Measurements from ENCODE around the gene MRRF.
"Not testable (repeated sequence)": the region's sequence is repeated elsewhere in the genome, so short reads cannot be mapped to it uniquely, and the experiment has no call there.

The MRRF gene

DNA sequence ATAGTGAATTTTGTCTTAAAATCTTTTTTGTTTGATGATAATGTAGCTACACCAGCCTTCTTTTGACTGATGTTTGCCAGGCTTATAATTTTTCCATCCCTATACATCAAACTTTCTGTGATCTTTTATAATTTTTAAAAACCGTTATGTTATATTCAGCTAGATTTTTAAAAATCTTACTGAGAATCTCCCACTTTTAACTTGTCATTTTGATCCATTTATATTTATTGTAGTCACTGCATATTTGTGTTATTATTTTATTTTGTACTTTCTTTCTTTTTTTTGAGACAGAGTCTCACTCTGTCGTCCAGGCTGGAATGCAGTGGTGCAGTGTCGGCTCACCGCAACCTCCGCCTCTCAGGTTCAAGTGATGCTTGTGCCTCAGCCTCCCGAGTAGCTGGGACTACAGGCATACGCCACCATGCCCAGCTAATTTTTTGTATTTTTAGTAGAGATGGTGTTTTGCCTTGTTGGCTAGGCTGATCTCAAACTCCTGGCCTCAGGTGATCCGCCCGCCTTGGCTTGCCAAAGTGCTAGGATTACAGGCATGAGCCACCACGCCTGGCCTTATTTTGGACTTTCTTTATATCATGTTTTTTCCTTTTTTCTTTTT, 12.7 kb downstream of the MRRF start:
- DNase-seq (ENCODE audit: low spot score), result no peak

DNA sequence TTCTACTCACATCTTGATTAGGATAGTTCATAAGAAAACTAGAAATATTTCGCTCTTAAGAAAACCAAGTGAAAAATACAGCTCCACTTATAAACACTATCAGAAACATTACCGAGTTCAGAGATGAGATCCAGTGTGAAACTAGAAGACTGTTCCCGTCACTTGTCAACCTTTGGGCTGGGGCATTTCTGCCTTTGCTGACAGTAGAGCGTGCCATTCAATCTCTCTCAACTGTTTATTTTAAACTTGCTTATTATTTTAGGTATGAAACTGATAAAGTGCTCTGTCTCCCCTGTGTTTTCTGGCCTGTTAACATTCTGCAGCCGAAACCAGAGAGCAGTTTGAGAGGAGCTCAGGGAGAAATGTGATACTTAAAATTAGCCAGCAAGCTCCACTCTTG, 16.7 kb downstream of the MRRF start:
- DNase-seq (ENCODE audit: low spot score), result no peak

DNA sequence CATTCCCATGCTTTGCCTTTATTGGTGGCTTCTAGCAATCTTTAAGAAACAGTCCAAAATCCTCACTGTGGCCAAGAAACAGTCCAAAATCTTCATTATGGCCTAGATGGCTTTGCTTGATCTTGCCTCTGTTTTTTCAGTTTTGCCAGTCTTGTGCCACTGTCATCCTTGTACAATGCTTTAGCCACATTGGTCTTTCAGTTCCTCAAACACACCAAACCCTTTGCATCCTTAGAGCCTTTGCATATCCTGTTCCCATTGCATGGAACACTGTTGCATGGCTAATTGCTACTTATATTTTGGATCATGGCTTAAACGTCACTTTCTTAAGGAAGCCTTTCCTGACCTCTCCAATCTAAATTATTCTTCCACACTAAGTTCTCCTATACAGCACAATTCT, 22.1 kb downstream of the MRRF start:
- no peak for DNase-seq (ENCODE audit: low spot score)

DNA sequence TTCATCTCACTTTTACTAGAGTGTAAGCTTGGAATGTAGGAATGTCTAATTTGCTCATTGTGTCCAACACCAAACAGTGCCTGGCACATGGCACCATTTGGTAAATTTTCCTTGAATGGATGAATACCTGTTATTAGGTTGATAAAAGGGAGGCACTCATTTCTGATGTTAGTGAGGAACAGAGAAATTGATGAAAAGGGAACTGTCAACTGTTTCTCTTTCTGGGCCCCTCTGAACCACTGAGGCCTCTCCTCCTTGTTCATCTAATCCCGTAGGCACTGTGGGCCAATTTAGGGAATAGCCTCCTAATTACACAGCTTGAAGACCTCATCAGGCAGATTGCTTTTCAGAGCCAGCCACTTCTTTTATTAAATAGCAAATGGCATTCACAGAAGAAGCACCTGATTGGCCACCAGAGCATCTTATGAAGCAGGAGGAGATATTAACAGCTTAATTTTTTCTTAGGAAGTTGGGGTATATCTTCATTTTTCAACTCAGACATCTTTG, 22.6 kb downstream of the MRRF start:
- DNase-seq (ENCODE audit: low spot score), result no peak

DNA sequence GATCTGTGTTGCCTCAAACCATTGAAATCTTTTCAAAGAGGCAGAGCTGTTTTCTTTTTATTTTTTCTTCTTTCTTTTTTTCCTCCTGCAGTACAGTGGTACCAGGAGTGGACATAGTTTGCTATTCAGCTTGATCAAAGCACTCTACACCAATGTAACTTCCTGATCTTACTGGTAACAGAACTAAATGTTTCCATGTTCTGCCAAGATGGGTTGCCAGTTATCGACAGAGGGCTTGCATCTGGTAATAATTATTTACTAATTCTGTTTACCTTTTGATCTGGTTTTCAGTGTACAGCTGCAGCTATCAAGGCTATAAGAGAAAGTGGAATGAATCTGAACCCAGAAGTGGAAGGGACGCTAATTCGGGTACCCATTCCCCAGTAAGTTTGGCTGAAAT, 26.8 kb downstream of the MRRF start:
- DNase-seq (ENCODE audit: low spot score), result no peak

DNA sequence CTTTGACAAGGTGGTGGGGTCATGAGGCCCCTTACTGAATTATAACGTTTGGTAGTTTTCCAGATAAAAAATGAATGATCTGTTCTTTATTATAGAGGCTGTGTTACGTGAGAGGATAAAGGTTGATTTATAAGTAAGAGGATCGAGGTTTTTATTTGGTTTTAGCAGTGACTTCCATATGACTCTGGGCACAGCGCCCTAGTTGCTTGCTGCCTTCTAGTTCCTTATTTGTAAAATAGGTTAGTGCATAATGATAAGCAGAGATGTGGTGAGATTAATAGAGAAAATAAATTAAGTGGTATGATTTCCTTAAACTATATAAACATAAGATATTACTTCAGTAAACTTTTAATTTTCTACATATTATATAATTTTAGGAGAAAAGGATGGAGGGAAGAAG, 29.8 kb downstream of the MRRF start:
- DNase-seq (ENCODE audit: low spot score), result no peak

DNA sequence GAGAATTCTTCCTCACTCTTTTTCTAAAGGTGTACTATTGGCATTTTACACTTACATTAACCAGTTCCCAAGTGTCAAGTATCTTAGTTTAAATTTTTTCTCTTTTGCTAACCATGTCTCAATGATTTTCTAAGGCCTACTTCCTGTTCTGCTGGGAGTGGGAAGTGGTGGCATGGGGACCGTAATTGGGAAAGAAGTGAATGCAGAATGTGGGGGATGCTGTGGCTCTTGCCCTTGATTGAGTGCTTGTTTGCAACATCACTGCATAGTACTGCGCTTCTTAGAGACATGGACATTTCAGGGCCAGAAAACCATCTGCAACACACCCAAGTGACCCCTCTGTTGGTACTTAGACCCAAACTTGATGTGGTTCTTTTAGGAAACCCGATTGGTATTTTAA, 32.8 kb downstream of the MRRF start:
- DNase-seq (ENCODE audit: low spot score), result no peak

DNA sequence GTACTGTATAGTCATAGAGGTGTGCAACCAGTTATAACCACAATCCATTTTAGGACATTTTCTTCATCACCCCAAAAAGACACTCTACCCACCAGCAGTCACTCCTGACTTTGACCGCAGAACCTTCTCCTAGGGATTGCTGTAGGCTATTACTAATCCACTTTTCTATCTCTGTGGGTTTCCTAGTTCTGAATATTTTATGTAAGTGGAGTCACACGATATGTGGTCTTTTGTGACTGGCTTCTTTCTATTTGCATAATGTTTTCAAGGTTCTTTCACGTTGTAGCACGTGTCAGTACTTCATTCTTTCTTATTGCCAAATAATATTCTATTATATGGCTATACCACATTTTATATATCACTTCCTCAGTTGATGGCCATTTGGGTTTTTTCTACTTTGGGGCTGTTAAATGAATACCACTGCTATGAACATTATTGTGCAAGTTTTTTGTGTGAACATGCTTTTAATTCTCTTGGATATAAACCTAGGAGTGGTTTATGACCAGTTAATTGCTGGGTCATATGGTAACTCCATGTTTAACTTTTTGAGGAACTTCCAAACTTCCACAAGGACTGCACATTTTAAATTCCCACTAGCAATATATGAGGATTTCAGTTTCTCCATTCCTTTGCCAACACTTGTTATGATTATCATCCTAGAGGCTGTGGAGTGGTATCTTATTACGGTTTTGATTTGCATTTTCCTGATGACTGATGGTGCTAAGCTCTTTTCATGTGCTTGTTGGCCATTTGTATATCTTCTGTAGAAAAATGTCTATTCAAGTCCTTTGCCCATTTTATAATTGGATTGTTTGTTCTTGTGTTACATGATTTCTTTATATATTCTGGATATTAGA, 37.8 kb downstream of the MRRF start:
- DNase-seq (ENCODE audit: low spot score), result no peak

DNA sequence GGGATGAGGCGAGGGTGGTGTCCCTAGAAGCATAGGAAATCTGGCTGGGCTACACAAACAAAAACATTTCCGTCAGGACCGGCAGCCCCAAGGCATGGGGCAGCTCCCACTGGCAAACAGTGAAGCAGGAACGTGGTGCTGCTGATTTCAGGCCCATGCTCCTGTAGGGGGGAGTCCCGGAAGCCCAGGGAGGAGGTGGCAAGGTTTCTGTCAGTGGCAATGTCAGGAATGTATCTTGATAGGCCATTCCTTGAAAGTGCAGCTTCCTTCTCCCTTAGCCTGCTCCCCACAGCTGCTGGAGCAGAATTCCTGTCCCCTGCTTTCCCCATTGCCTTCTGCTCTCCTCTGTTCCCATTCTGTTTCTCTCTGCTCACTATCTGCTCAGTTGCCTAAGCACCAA, 42.4 kb downstream of the MRRF start:
- DNase-seq (ENCODE audit: low spot score), result no peak

DNA sequence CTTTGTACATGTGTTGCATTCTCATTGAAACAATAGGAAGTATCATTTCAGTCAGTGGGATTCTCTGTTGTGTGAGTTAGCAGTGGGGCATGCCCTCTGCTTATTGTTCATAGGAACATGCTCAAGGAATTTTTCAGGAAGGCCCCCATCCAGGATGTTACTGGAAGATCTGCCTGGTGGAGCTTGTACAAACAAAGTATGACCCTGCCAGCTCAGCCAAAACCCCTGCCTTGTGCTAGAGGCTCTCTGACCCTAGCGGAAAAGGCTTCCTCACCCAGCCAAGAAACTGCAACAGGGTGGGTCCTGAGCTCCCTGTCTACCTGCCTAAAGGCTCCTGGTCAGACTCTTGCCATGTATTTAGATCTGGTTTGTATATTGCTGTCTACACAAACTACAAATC, 43.2 kb downstream of the MRRF start:
- DNase-seq (ENCODE audit: low spot score), result no peak

DNA sequence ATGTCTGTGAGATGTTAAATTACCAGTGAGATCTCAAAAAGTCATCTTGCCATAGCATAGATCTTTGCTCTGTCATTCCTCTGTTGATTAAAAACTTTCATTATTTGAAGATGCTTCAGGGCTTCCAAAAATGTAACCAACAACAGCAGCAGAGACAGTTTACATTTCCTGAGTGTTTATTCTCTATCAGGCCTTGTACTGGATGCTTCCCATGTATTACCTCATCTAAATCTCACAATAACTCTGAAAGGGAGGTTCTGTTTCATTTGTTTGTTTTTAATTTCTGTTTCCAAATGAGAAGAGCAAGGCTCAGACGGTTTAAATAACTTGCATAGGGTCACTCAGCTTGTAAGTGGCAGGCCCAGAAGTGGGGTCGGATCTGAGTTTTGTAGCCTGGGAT, 45.2 kb downstream of the MRRF start:
- no peak for DNase-seq (ENCODE audit: low spot score)

DNA sequence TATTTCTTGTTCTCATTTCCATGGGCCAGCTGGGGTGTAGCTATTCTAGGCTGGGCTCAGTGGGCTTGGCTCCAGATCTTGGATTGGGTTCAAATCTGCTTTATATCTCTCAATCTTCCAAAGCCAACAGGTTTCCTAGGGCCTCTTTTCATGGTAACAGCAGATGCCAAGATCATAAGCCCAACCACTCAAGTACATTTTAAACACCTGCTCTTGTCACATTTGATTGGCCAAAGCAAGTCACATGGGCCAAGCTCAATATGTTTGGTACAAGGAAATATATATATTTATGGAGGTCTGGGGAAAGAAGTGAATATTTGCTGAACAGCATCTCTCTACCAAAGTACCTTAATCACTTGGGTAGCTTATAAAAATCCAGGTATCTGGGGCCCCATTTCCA, 49.5 kb downstream of the MRRF start:
- DNase-seq (ENCODE audit: low spot score), result no peak

DNA sequence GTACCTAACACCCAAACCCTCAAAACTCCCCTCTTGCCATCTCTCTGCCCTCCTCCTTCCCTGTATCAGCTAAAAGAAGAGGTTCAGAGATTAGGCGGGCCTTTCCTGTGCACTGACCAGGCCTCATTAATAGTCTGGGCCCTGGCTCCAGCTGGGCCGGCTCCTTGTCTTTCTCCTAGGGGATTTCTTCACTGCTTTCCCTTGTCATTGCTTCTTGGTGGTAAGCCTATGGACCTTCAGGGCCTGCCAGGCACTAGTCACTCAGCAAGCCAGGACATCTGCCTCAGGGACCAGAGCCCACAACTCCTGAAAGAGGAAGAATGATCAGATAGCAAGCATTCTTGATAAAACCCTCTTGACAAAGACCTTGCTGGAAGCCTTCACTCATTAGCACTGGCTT, 50.9 kb downstream of the MRRF start:
- DNase-seq (ENCODE audit: low spot score), result no peak

DNA sequence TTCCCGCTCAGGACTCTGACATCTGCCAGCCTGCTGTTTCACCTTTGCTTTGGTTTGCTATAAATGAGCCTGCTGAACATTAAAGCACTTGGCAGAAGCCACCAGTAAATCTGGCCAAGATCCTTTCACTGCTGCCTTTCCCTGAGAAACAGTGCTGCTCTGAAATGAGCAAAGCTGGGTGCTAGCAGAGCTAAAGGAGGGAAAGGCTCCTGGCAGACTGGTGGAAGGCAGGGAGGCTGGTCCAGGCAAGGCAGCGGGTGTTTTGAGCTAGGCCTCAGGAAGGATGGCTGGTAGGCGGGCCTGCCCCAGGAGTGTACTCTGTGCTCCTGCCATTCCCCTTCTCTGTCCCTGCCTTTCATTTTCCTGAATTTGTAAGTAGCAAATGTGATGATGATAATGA, 53.6 kb downstream of the MRRF start:
- no peak for DNase-seq (ENCODE audit: low spot score)

DNA sequence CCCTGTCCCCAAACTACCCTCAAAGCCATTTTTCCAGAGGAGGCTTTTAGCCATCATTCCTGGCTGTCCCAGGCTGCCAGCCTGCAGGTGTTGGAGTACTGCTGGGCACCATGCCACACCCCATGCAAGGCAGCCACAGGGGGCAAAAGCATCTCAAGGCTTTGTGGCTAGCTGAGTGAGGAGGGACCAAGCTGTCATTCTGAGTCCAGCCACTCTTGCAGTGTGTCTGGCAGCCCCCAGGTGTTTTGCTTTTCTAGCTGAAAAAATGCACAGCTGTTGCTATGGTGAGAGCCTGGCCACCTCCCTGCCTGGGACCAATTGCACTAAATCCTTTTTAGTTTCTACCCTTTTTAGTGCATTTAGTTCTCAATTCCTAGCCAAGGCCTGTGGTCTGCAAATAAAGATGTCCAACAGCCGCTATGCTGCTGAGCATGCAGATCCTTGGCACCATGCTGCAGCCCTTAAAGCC, 55.8 kb downstream of the MRRF start:
- no peak for DNase-seq (ENCODE audit: low spot score)

DNA sequence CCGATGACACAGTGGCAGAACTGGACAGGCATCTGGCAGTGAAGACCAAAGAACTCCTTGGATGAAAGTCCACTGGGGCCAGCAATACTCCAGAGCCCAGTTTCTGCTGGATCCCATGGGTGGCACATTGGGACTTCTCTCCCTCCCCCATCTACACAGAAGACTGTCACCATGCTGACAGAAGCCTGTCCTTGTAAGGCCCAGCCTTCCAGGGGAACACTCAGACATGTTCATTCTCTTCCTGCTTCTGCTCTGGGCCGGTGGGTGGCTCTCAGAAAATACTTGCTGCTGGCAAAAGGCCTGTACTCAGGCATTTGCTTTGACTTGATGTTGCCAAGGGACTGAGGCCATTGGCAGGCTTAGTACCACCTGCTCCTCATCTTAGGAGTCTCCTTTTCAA, 57.9 kb downstream of the MRRF start:
- DNase-seq (ENCODE audit: low spot score), result no peak

DNA sequence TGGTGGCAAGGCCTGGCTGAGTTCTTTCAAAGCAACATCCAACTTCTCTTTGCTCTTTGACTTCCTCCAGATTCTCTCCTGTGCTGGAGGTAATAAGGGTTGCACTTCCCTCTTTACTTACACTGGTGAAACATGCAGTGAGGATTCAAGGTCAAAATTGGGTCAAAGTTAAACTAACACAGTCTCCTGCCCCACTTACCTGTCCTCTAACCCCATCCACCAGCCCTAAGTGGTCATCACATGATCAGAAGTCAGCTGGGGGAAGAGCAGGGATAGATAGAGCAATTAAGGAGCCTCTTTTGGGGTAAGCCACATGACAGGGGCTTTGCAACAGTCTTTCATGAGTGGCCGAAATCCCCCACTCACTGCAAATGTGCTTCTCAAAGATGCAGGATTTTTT, 60.0 kb downstream of the MRRF start:
- DNase-seq (ENCODE audit: low spot score), result not testable (repeated sequence)

DNA sequence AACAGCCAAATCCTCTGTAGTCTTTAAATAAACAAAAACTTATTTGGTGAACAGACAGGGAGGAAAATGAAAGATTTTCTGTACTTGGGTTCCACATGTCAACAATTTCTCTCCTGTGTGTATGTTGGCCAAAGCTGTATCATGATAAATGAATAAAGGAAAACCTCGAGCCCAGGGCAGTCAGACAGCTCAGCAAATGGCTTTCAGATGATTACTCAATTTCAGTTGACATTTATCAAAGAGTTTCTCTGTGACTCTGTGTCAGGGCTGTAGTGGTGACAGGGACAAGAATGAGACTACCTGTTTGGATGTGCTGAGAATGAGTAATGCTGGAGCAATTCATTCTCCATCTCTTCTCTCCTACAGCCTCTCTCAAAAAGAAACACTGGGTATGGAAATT, 60.4 kb downstream of the MRRF start:
- DNase-seq (ENCODE audit: low spot score), result no peak

DNA sequence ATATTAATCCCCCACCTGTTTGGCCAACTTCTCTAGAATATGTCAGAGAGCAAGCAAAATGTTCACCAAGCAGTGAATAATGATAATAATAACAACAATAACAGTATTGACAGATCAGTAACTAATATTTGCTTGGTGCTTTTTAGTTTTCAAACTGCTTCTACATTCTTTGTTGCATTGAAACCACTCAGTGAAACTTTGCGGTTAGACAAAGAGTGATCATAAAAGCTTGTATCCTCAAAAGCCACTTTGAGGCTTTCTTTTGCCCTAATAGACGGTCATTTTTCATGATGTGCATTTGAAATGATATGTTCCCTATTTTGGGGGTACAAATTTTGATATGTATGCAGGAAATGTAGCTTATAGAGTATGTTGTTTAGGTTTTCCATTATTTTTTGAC, 62.5 kb downstream of the MRRF start:
- DNase-seq (ENCODE audit: low spot score), result no peak

DNA sequence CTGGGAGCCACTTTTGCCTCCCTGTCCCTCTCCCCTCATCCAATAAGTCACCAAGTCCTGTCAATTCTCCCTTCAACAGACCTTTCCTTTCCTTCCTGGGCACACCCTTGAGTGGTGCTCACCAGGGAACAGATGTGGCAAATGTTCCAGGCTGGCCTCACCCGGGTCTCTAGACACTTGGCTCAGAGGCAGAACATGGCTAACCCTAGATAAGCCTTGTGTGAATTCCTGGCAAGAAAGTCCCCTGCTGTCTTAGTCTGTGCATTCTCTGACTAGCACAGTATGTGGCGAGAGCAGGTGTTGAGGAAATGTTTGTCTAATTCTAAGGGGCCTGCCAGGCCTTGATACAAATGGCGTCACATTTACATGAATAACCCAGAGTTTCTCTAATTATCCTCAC, 64.9 kb downstream of the MRRF start:
- no peak for DNase-seq (ENCODE audit: low spot score)

DNA sequence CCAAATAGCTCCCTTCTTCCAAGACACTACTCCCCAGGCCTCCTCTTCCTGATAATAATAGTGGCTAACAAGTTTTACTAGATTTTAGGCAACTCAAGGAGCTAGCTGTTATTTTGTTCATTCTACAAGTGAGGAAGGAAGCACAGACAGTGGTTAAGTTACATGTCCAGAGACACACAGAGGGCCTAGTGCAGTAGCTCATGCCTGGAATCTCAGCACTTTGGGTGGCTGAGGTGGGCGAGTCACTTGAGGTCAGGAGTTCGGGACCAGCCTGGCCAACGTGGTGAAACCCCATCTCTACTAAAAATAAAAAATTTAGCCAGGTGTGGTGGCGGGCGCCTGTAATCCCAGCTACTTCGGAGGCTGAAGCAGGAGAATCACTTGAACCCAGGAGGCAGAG, 65.8 kb downstream of the MRRF start:
- DNase-seq (ENCODE audit: low spot score), result not testable (repeated sequence)

DNA sequence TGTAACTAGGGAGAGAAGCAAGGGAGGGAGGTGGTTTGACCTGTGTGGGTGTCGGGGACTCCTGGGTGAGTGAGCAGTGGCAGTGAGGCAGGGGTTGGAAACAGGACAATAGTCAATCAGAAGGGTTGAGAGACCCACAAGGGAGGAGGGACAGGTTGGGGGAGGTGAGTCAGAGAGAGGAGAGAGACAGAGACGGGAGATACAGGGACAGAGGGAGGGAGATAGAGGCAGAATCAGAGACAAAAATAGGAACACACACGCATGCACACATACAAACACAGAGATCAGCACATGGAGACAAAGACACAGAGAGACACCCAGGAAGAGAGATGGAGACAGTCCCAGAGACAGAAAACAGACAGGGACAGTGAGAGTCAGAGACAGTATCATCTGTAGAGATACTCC, 66.8 kb downstream of the MRRF start:
- no peak for DNase-seq (ENCODE audit: low spot score)

DNA sequence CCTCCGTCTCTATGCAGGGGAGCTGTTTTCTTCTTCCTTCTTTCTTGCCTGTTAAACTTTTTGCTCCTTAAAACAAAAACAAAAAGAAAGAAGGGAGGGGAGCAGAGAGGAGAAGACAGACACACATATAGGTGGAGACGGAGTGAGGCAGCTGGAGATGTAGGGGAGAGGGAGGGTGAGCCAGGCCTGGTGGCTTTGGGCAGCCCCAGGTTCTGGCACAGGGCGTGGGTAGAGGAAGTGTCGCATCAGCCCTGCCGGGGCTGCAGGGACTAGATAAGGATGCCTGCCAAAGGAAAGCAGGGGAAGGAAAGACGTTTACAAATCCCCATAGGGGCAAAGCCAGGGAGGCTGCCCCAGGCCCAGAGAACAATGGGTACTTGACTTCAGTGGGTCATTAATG, 67.4 kb downstream of the MRRF start:
- DNase-seq (ENCODE audit: low spot score), result no peak

DNA sequence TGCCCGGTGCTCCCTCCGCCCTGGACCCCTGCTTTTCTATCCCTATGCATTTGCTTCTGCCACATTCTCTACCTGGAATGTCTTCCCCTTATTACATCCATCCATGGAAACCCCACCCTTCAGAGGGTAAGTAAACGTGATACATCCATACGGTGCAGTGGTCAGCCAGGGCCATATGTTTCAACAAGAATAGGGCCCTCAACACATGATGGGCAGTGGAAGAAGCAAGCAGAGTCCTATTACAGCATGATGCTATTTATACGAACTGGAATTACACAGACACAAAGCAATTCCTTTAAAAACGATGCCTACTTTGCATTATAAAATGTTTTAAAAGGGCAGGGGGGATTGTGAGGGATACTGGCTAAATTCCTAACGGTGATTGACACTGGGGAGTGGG, 68.0 kb downstream of the MRRF start:
- DNase-seq (ENCODE audit: low spot score), result no peak

Measured in SW480 (cell line).